Uterus (tissue), 2 donors: ENCODE data around the gene DIAPH2.

Source experiments
- POLR2A ChIP-seq, 2 donors: fragments of 450-650 bp; IDR thresholded peaks; one replicate each; pipeline ENCODE4 v1.6.1; 2016; ENCODE audit warnings: antibody characterized with exemption in 2 of 2, mild to moderate bottlenecking in 1 of 2, moderate library complexity in 1 of 2
- TF ChIP-seq, protein P1 (sequence below), 4 experiments: fragments of 200-600 bp in 2 of 4; fragments of 450-650 bp in 2 of 4; sonication (generic) in 2 of 4; IDR thresholded peaks; one replicate each; pipeline ENCODE4 v1.5.1; 2016 to 2019; ENCODE audit warnings: antibody characterized with exemption in 4 of 4, mild to moderate bottlenecking in 2 of 4, moderate library complexity in 1 of 4

DNA sequence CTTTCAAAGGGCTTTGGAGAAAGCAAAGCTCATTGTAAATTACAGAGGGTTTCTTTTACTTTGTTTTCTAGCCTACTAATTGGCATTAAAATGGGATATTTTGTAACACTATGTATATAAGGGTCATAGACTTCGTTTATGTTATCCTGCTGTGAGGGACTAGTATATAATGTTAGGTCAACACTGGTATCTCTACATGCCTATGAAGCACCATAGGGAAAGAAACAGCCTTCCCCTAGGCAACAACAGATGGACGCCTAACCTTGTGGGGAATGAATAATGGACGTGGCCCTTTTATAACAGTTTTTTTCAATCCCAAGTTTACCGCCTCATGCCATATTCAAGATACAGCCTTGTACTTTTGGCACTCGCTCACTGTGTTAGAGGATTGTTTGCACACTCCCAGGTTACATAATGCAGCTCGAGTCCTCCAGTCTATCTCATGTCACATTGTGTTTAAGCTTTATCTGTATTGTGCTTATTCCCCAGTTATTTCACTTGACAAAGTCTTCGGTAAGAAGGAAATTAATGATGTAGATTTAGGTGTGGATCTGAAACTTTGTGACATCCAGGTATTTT lies 910.1 kb downstream of the DIAPH2 start:
- TF ChIP-seq, protein P1, sequence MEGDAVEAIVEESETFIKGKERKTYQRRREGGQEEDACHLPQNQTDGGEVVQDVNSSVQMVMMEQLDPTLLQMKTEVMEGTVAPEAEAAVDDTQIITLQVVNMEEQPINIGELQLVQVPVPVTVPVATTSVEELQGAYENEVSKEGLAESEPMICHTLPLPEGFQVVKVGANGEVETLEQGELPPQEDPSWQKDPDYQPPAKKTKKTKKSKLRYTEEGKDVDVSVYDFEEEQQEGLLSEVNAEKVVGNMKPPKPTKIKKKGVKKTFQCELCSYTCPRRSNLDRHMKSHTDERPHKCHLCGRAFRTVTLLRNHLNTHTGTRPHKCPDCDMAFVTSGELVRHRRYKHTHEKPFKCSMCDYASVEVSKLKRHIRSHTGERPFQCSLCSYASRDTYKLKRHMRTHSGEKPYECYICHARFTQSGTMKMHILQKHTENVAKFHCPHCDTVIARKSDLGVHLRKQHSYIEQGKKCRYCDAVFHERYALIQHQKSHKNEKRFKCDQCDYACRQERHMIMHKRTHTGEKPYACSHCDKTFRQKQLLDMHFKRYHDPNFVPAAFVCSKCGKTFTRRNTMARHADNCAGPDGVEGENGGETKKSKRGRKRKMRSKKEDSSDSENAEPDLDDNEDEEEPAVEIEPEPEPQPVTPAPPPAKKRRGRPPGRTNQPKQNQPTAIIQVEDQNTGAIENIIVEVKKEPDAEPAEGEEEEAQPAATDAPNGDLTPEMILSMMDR (IDR thresholded peaks at IDR 0.05) = no peak
- no peak for TF ChIP-seq POLR2A (IDR thresholded peaks at IDR 0.05)
